CD4-positive, alpha-beta T cell (primary cell): ENCODE measurements around the gene PRICKLE2. TPM values are rescaled to one million over a fixed set of nuclear protein-coding genes. Genes with fewer than 3 reads are reported as not detected.

Experiments used
- ATAC-seq: fragments of 200-7000 bp; cut with Tn5 transposase; one replicate; pipeline ENCODE4 v1.10.0; 2022; ENCODE audit warnings: mild to moderate bottlenecking; ENCODE audit not compliant: poor library complexity
- CTCF ChIA-PET: fragments of 350-600 bp; sonication (Branson Sonifier 250); formaldehyde crosslinking; loops from one replicate; lab custom pipeline; 2021; ENCODE audit warnings: antibody characterized with exemption, inconsistent platforms; lab: Charles Lee
- POLR2A ChIA-PET: fragments of 350-600 bp; sonication (Branson Sonifier 250); formaldehyde crosslinking; loops from one replicate; lab custom pipeline; 2021; ENCODE audit warnings: antibody characterized with exemption, inconsistent platforms; lab: Charles Lee
- DNase-seq, 14 experiments: peaks; one replicate each; pipeline ENCODE4 v3.0.0-alpha.2; 2013 to 2020; ENCODE audit warnings: mixed read lengths in 2 of 14
- H3K27ac ChIP-seq, 2 donors: one replicate each; pipeline versions ENCODE4 v1.5.1 to v1.7.0; 2013; ENCODE audit warnings: low read length in 2 of 2, low read depth in 1 of 2, mild to moderate bottlenecking in 1 of 2
- H3K27me3 ChIP-seq, 2 experiments: 1 replicate in 1 of 2; 2 replicates in 1 of 2; pipeline versions ENCODE4 v1.6.1 to v1.7.0; 2013; ENCODE audit warnings: low read length in 2 of 2, control low read depth in 1 of 2, mild to moderate bottlenecking in 1 of 2, moderate library complexity in 1 of 2; ENCODE audit not compliant: insufficient read depth in 2 of 2, control insufficient read depth in 1 of 2
- H3K36me3 ChIP-seq: one replicate; pipeline ENCODE4 v1.6.1; 2013; ENCODE audit warnings: low read length, control low read depth; ENCODE audit not compliant: insufficient read depth
- H3K4me1 ChIP-seq: one replicate; pipeline ENCODE4 v1.6.1; 2013; ENCODE audit warnings: low read length, control low read depth; ENCODE audit not compliant: insufficient read depth
- H3K4me3 ChIP-seq: one replicate; pipeline ENCODE4 v1.5.1; 2013; ENCODE audit warnings: mild to moderate bottlenecking, low read length, moderate library complexity
- H3K9me3 ChIP-seq, 2 experiments: 1 replicate in 1 of 2; 2 replicates in 1 of 2; pipeline versions ENCODE4 v1.6.1 to v1.7.0; 2013; ENCODE audit warnings: low read length in 2 of 2, mild to moderate bottlenecking in 2 of 2, control low read depth in 1 of 2, moderate library complexity in 1 of 2; ENCODE audit not compliant: control insufficient read depth in 1 of 2, insufficient read depth in 1 of 2
- H3K27ac Mint-ChIP-seq: one replicate; pipeline ENCODE4 v1.8.0; 2020; ENCODE audit warnings: mixed read lengths
- H3K27me3 Mint-ChIP-seq: one replicate; pipeline ENCODE4 v1.8.0; 2021; ENCODE audit warnings: mixed read lengths
- H3K36me3 Mint-ChIP-seq: one replicate; pipeline ENCODE4 v1.8.0; 2021; ENCODE audit warnings: low read depth, mixed read lengths
- H3K4me1 Mint-ChIP-seq: one replicate; pipeline ENCODE4 v1.8.0; 2021; ENCODE audit warnings: low read depth, mixed read lengths
- H3K4me3 Mint-ChIP-seq: one replicate; pipeline ENCODE4 v1.8.0; 2020; ENCODE audit warnings: mild to moderate bottlenecking, mixed read lengths
- H3K9me3 Mint-ChIP-seq: one replicate; pipeline ENCODE4 v1.8.0; 2020; ENCODE audit warnings: mixed read lengths
- CTCF ChIP-seq: fragments of 200-600 bp; IDR thresholded peaks from one replicate; pipeline ENCODE4 v1.8.0; 2022; ENCODE audit warnings: antibody characterized with exemption, mild to moderate bottlenecking
- intact Hi-C, 2 experiments: fragments of 100-400 bp; cut with DNase I in 1 of 2; cut with micrococcal nuclease in 1 of 2; formaldehyde crosslinking; loops; one replicate each; pipeline versions ENCODE4 v1.15.1 to v1.9.0; 2023 to 2025; cut with DNase I, micrococcal nuclease
- total RNA-seq, 174 experiments: library from RNA in 2 of 174; stranded (reverse) in 2 of 174; gene quantifications; one replicate each; pipeline ENCODE4 v1.2.3 and lab custom pipeline; 2021 to 2026

PRICKLE2 gene
- total RNA-seq, 2 experiments from 2014 or later: not detected

GRCh38 chr3:64103131-64103530 is 122.1 kb downstream of the PRICKLE2 start:
- no peak for DNase-seq
- H3K4me1 ChIP-seq: no peaks in the 10 kb centered on the region
- Mint-ChIP-seq H3K36me3 (no peaks in the 10 kb centered on the region), H3K9me3 (no peaks in the 10 kb centered on the region), H3K27me3 (peaks cover 20% of the 10 kb centered on the region), H3K27ac (no peak overlapping the region), H3K4me3 (no peak overlapping the region), H3K4me1 (no peaks in the 10 kb centered on the region)
- H3K4me3 ChIP-seq: no peak overlapping the region
- peaks cover 0 to 7% of the 10 kb centered on the region in 2 experiments for H3K9me3 ChIP-seq
- H3K27me3 ChIP-seq: peaks cover 0 to 4% of the 10 kb centered on the region in 2 experiments
- ATAC-seq: no peak
- intact Hi-C loops: no loop called here
- POLR2A ChIA-PET: no interaction called here
- no peaks in the 10 kb centered on the region for H3K36me3 ChIP-seq
- TF ChIP-seq CTCF: no peak
- no peak overlapping the region for H3K27ac ChIP-seq
- CTCF ChIA-PET: no interaction called here

GRCh38 chr3:64102147-64102546 is 123.1 kb downstream of the PRICKLE2 start:
- Mint-ChIP-seq H3K27ac (no peak overlapping the region), H3K36me3 (no peaks in the 10 kb centered on the region), H3K4me1 (no peaks in the 10 kb centered on the region), H3K27me3 (peaks cover 23% of the 10 kb centered on the region), H3K9me3 (no peaks in the 10 kb centered on the region), H3K4me3 (no peak overlapping the region)
- ATAC-seq (no peak), DNase-seq (no peak)
- no peak for TF ChIP-seq CTCF
- intact Hi-C loops: no loop called here
- POLR2A ChIA-PET: no interaction called here
- H3K9me3 ChIP-seq: peaks cover 0 to 7% of the 10 kb centered on the region in 2 experiments
- no peak overlapping the region for H3K27ac ChIP-seq
- H3K4me1 ChIP-seq: no peaks in the 10 kb centered on the region
- no peak overlapping the region for H3K4me3 ChIP-seq
- H3K36me3 ChIP-seq: no peaks in the 10 kb centered on the region
- H3K27me3 ChIP-seq: peaks cover 0 to 4% of the 10 kb centered on the region in 2 experiments
- CTCF ChIA-PET: no interaction called here

GRCh38 chr3:64099316-64099715 is 126.0 kb downstream of the PRICKLE2 start:
- no peak for TF ChIP-seq CTCF
- H3K4me1 Mint-ChIP-seq: no peaks in the 10 kb centered on the region
- ATAC-seq: no peak
- ChIA-PET CTCF (no interaction called here), POLR2A (no interaction called here)
- no peaks in the 10 kb centered on the region for H3K9me3 Mint-ChIP-seq
- Histone ChIP-seq H3K4me1 (no peaks in the 10 kb centered on the region), H3K9me3 (peaks cover 0 to 7% of the 10 kb centered on the region in 2 experiments), H3K36me3 (no peaks in the 10 kb centered on the region), H3K4me3 (no peak overlapping the region), H3K27me3 (peaks cover 0 to 4% of the 10 kb centered on the region in 2 experiments), H3K27ac (no peak overlapping the region)
- H3K36me3 Mint-ChIP-seq: no peaks in the 10 kb centered on the region
- H3K27ac Mint-ChIP-seq: no peak overlapping the region
- intact Hi-C loops: no loop called here
- peaks cover 17% of the 10 kb centered on the region for H3K27me3 Mint-ChIP-seq
- no peak overlapping the region for H3K4me3 Mint-ChIP-seq
- no peak for DNase-seq
